Measurements from ENCODE around the gene OFD1. TPM values are rescaled to one million over a fixed set of nuclear protein-coding genes. Genes with fewer than 3 reads are reported as not detected.

Gene OFD1
- total RNA-seq, 1 experiment from 2014 or later = 28.4 TPM

DNA sequence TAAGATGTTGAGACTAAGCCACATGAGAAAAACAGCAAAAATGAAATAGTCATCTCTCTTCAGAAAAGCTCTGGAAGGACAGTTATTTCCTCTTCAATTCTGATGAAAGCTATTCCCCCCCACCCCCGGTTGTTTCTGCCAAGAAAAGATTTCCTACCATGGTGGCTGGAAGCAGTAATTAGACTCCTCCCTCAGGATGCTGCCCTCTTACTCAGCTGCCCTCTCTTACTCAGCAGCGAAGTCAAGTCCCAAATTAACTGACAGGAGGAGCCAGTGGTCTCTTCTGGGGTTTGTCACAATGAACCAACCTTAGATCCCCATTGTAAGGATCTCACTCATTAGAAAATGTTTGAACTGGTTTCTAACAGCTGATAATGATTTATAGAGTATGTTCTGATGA, 44.4 kb downstream of the OFD1 start:
- no peak for DNase-seq

DNA sequence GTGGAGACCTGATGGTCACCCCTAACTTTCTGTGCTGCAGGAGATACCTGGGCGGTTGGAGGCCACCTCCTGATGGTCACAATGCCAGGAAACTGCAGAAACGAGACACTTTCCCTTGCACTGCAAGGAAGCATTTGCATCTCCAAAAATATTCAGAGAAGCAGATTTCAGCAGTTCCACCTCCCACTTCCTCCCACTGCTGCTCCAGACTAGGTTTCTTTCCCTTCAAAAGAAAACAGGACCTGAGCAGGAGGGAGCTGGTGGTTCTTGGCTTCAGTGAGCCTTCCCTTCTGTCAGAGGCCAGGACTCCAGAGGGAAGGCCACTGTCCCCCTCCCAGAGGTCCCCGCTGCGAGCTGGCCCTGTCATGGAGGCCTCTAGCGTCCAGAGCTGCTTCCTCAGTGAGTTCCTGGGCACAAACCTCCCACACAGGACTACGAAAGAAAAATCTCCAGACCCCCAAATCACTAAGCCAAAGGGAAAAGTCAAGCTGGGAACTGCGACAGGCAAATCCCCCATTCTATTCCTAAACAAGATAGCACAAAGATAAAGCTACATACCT, 46.4 kb downstream of the OFD1 start:
- Histone ChIP-seq H3K27ac (no peak overlapping the region), H3K36me3 (peaks cover 27% of the 10 kb centered on the region), H3K4me3 (no peak overlapping the region), H3K27me3 (no peaks in the 10 kb centered on the region), H3K9me3 (replicated peaks) (no peaks in the 10 kb centered on the region), H3K4me1 (no peaks in the 10 kb centered on the region)
- no peak for DNase-seq

More for the DNA sequence above, 44.4 kb downstream of the OFD1 start:
- no peaks in the 10 kb centered on the region for H3K27me3 ChIP-seq
- peaks cover 36% of the 10 kb centered on the region for H3K36me3 ChIP-seq
- H3K4me1 ChIP-seq = peaks cover 9% of the 10 kb centered on the region
- no peak overlapping the region for H3K27ac ChIP-seq
- H3K9me3 ChIP-seq (replicated peaks) = no peaks in the 10 kb centered on the region
- no peak overlapping the region for H3K4me3 ChIP-seq

GRCh38 chrX:13786048-13786447, 51.5 kb downstream of the OFD1 start:
- no peak for DNase-seq
- Histone ChIP-seq H3K36me3 (peaks cover 9% of the 10 kb centered on the region; the same call in 1 of the 2 replicates), H3K9me3 (replicated peaks) (no peaks in the 10 kb centered on the region), H3K27me3 (no peaks in the 10 kb centered on the region), H3K4me3 (no peak overlapping the region), H3K27ac (no peak overlapping the region), H3K4me1 (no peaks in the 10 kb centered on the region)

DNA sequence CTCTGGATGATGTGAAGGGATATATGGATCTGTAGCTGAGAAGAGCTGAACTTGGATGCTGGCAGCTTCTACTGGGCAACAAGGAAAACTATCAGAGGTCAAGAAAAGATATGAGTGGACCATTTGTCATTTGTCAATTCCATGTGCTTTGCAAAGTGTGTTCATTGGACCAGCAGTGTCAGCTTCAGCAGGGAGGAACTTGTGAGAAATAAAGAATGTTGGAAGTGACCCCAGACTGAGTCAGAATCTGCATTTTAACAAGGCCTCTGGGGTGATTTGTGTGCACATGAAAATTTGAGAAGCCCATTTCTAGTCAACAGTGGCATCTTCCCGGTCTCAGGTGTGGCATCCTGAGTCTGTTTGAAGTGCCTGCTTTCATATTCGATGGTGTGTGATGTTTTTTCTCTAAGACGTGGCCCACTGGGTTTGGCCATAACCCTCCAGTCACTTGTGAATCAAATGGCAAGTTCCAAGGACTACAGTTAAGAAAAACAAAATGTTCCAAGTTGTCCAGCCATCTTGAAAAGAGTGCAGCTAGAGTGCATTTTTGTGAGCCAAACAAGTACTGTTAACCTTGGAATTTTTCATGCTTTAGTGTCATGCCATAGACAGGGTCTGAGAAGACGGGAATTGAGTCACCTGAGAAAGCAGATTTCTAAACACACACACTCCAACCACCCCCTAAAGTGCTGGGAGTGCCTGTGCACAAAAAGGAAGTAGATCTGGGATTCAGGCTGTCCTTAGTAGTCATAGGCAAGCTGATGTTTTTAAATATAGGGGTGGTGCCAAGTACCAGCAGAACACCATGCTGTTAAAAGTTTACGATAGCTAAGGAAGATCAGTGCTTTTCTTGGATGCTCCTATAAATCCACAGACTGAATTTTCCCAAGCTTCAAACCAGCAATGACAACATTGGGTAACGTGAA, 55.9 kb downstream of the OFD1 start:
- no peak overlapping the region for H3K4me3 ChIP-seq
- no peak for DNase-seq

DNA sequence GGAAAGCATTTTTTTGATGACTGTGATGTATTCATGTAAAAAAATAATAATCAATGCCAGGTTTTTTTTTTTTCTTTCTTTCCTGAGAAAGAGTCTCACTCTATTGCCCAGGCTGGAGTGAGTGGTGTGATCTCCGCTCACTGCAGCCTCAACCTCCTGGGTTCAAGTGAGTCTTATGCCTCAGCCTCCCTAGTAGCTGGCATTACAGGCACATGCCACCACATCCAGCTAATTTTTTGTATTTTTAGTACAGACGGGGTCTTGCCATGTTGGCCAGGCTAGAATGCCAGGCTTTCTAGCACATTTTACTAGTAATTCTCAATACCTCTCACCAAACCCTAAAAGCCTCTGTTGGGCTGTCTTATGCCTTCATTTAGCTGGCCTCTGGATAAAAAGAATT, 56.6 kb downstream of the OFD1 start:
- H3K36me3 ChIP-seq = no peaks in the 10 kb centered on the region
- H3K27me3 ChIP-seq = no peaks in the 10 kb centered on the region
- no peak for DNase-seq
- no peaks in the 10 kb centered on the region for H3K4me1 ChIP-seq
- H3K27ac ChIP-seq = no peak overlapping the region
- no peak overlapping the region for H3K4me3 ChIP-seq
- H3K9me3 ChIP-seq (replicated peaks) = no peaks in the 10 kb centered on the region

More for the DNA sequence above, 55.9 kb downstream of the OFD1 start:
- Histone ChIP-seq H3K9me3 (replicated peaks) (no peaks in the 10 kb centered on the region), H3K36me3 (peaks cover 1% of the 10 kb centered on the region; the same call in 1 of the 2 replicates), H3K27me3 (no peaks in the 10 kb centered on the region), H3K27ac (no peak overlapping the region), H3K4me1 (no peaks in the 10 kb centered on the region)

GRCh38 chrX:13791559-13791958, 57.0 kb downstream of the OFD1 start:
- H3K9me3 ChIP-seq (replicated peaks) = no peaks in the 10 kb centered on the region
- H3K36me3 ChIP-seq = no peaks in the 10 kb centered on the region
- H3K27ac ChIP-seq = no peak overlapping the region
- DNase-seq = peak in 1 of 2 experiments; percentile 17
- H3K4me1 ChIP-seq = no peaks in the 10 kb centered on the region
- H3K4me3 ChIP-seq = no peak overlapping the region
- H3K27me3 ChIP-seq = no peaks in the 10 kb centered on the region

GRCh38 chrX:13793897-13794296, 59.3 kb downstream of the OFD1 start:
- no peak for DNase-seq
- no peaks in the 10 kb centered on the region for H3K9me3 ChIP-seq (replicated peaks)
- H3K36me3 ChIP-seq = no peaks in the 10 kb centered on the region
- no peak overlapping the region for H3K27ac ChIP-seq
- H3K4me1 ChIP-seq = no peaks in the 10 kb centered on the region
- no peaks in the 10 kb centered on the region for H3K27me3 ChIP-seq
- H3K4me3 ChIP-seq = no peak overlapping the region

DNA sequence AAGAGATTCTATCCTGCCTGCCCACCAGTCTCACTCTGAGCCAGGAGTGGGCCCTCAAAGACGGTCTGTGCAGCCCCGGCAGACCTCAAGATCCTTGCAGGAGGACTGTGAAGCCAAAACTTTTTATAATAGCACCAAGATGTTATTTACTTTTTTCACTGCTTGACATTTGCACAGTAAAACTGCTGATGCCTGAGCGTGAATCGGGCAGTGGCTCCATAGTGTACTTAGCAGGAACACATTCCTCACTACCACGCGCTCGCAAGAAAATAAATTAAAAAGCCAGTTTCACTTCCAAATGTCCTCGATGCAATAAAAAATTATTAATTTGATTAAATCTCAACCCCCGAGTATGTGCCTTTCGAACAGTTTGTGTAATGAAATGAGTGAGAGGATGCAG, 59.9 kb downstream of the OFD1 start:
- no peak for DNase-seq
- H3K36me3 ChIP-seq = no peaks in the 10 kb centered on the region
- no peaks in the 10 kb centered on the region for H3K4me1 ChIP-seq
- no peaks in the 10 kb centered on the region for H3K27me3 ChIP-seq
- no peak overlapping the region for H3K4me3 ChIP-seq
- no peak overlapping the region for H3K27ac ChIP-seq
- no peaks in the 10 kb centered on the region for H3K9me3 ChIP-seq (replicated peaks)

- no peaks in the 10 kb centered on the region for H3K27me3 ChIP-seq
- H3K4me3 ChIP-seq = no peak overlapping the region
- H3K4me1 ChIP-seq = no peaks in the 10 kb centered on the region
- 0 out of 2 replicates have a peak, but pooled peaks cover 3% of the 10 kb centered on the region for H3K9me3 ChIP-seq (replicated peaks)
- H3K36me3 ChIP-seq = no peaks in the 10 kb centered on the region
- DNase-seq = no peak
- no peak overlapping the region for H3K27ac ChIP-seq
These were observed 63.0 kb downstream of the OFD1 start for GRCh38 chrX:13797512-13797911.

GRCh38 chrX:13798184-13798583, 63.6 kb downstream of the OFD1 start:
- H3K4me1 ChIP-seq = no peaks in the 10 kb centered on the region
- H3K27ac ChIP-seq = no peak overlapping the region
- 0 out of 2 replicates have a peak, but pooled peaks cover 3% of the 10 kb centered on the region for H3K9me3 ChIP-seq (replicated peaks)
- no peak overlapping the region for H3K4me3 ChIP-seq
- H3K36me3 ChIP-seq = no peaks in the 10 kb centered on the region
- H3K27me3 ChIP-seq = no peaks in the 10 kb centered on the region
- DNase-seq = no peak

DNA sequence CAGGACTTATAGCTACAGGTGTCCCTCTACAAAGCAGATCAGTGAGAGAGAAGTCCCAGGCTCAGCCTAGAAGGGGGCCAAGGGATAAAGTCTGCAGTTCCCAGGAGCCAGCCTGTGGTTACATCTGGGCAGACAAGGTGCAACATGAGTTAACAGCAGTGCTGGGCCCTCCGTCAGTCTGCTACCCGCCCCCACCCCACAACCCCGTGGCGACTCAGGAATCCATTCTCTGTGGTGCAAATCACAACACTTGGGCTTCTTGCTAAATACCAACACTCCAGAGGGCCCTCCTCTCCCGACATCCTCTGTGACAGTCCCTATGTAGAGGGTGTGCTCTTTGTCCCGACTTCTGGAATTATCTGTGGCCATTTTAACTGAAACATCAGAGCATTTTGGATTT, 68.6 kb downstream of the OFD1 start:
- H3K36me3 ChIP-seq = no peaks in the 10 kb centered on the region
- DNase-seq = no peak
- H3K9me3 ChIP-seq (replicated peaks) = 0 out of 2 replicates have a peak, but pooled peaks cover 3% of the 10 kb centered on the region
- H3K4me3 ChIP-seq = no peak overlapping the region
- no peaks in the 10 kb centered on the region for H3K27me3 ChIP-seq
- H3K27ac ChIP-seq = no peak overlapping the region
- peaks cover 3% of the 10 kb centered on the region; the same call in 1 of the 2 replicates for H3K4me1 ChIP-seq

DNA sequence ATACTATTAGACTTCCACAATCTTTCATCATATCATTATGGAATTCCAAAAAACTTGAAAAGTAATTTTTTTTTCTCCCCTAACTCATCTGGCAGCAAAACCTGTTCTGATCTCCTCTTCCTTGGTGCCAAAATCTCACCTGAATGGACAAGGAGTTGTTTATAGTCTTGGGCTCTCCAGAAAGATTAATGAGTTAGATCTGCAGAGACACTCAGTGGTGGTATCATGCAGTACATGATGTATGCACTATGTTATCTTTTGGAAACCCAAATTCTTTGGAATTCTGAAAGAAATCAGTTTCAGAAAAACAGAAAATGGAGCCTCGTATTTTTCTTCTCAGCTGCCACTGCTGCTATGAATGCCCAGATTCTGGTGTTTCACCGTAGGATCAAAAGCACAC, 70.7 kb downstream of the OFD1 start:
- no peaks in the 10 kb centered on the region for H3K27me3 ChIP-seq
- H3K4me1 ChIP-seq = peaks cover 13% of the 10 kb centered on the region
- H3K9me3 ChIP-seq (replicated peaks) = no peaks in the 10 kb centered on the region
- H3K4me3 ChIP-seq = no peak overlapping the region
- no peaks in the 10 kb centered on the region for H3K36me3 ChIP-seq
- no peak for DNase-seq
- no peak overlapping the region for H3K27ac ChIP-seq

GRCh38 chrX:13808293-13808692, 73.7 kb downstream of the OFD1 start:
- Histone ChIP-seq H3K4me1 (peaks cover 13% of the 10 kb centered on the region), H3K27ac (no peak overlapping the region), H3K36me3 (no peaks in the 10 kb centered on the region), H3K9me3 (replicated peaks) (no peaks in the 10 kb centered on the region), H3K27me3 (no peaks in the 10 kb centered on the region), H3K4me3 (no peak overlapping the region)
- peak; percentile 45 to 69 for DNase-seq

- Histone ChIP-seq H3K27ac (no peak overlapping the region), H3K4me3 (no peak overlapping the region), H3K36me3 (no peaks in the 10 kb centered on the region), H3K27me3 (no peaks in the 10 kb centered on the region), H3K9me3 (replicated peaks) (no peaks in the 10 kb centered on the region), H3K4me1 (peaks cover 13% of the 10 kb centered on the region)
- peak in 1 of 2 experiments; percentile 50 for DNase-seq
These were observed 74.3 kb downstream of the OFD1 start for GRCh38 chrX:13808865-13809264.

- no peak overlapping the region for H3K27ac ChIP-seq
- H3K4me1 ChIP-seq = no peaks in the 10 kb centered on the region
- no peak for DNase-seq
- H3K27me3 ChIP-seq = no peaks in the 10 kb centered on the region
- H3K9me3 ChIP-seq (replicated peaks) = no peaks in the 10 kb centered on the region
- H3K36me3 ChIP-seq = no peaks in the 10 kb centered on the region
- H3K4me3 ChIP-seq = no peak overlapping the region
These were observed 81.1 kb downstream of the OFD1 start for GRCh38 chrX:13815664-13816063.
